ENCODE data around the gene DBNDD2.

DBNDD2 gene

GRCh38 chr20:45368221-45368980 lies 39.7 kb upstream of the DBNDD2 start:
- Histone ChIP-seq H3K27ac (ENCODE audit: extremely low read depth, low read depth, low read length) (no peak overlapping the region), H3K4me3 (ENCODE audit: low read depth, low read length) (no peak overlapping the region), H3K4me1 (ENCODE audit: control insufficient read depth, insufficient read depth, low read length) (no peaks in the 10 kb centered on the region; the same call in 1 of the 2 replicates), H3K36me3 (ENCODE audit: control insufficient read depth in 2 of 2, insufficient read depth in 1 of 2, low read length in 2 of 2) (peaks cover 0 to 40% of the 10 kb centered on the region in 2 experiments; a peak in 1 of 3 replicates), H3K9me3 (ENCODE audit: control insufficient read depth, insufficient read depth, low read depth, low read length) (no peaks in the 10 kb centered on the region)
- CTCF ChIA-PET: interaction anchor here (0.6 to 1.3 kb wide), 6 partner anchors 82 to 809 kb away, joined by 3 to 6 read pairs (median 3); partner anchors contain the start of gene WFDC9
- TF ChIP-seq ZNF350 (tag by site-specific recombination; IDR thresholded peaks at IDR 0.05) (no peak), GLIS2 (tag by site-specific recombination; IDR thresholded peaks at IDR 0.05) (no peak), ZNF157 (tag by site-specific recombination; IDR thresholded peaks at IDR 0.05) (no peak), ZNF629 (tag by site-specific recombination; IDR thresholded peaks at IDR 0.05) (no peak), ZNF596 (tag by site-specific recombination; IDR thresholded peaks at IDR 0.05) (no peak), ZNF148 (tag by site-specific recombination; IDR thresholded peaks at IDR 0.05; ENCODE audit: borderline replicate concordance) (no peak), ZEB2 (tag by site-specific recombination; IDR thresholded peaks at IDR 0.05) (no peak), ZNF785 (tag by site-specific recombination; IDR thresholded peaks at IDR 0.05) (no peak), EGR2 (tag by site-specific recombination; IDR thresholded peaks at IDR 0.05; ENCODE audit: low read depth) (no peak), ZNF354C (tag by site-specific recombination; IDR thresholded peaks at IDR 0.05; ENCODE audit: borderline replicate concordance, low read depth) (no peak), ZNF10 (tag by site-specific recombination; IDR thresholded peaks at IDR 0.05) (no peak), MZF1 (tag by site-specific recombination; IDR thresholded peaks at IDR 0.05; ENCODE audit: borderline replicate concordance) (no peak), ZSCAN30 (tag by site-specific recombination; IDR thresholded peaks at IDR 0.05) (no peak), ZNF132 (tag by site-specific recombination; IDR thresholded peaks at IDR 0.05; ENCODE audit: borderline replicate concordance) (no peak), ZSCAN5A (tag by site-specific recombination; IDR thresholded peaks at IDR 0.05) (no peak)
- POLR2A ChIA-PET: interaction anchor here (0.7 to 1.2 kb wide), 2 partner anchors 47 to 61 kb away, joined by 3 read pairs; no protein-coding TSS in a partner anchor

- ChIA-PET POLR2A (interaction anchor here (0.5 to 1.7 kb wide), 5 partner anchors 8 to 398 kb away, joined by 3 to 6 read pairs (median 3); partner anchors contain the start of gene SYS1), CTCF (interaction anchor here (0.5 to 3.4 kb wide), 8 partner anchors 10 to 1290 kb away, joined by 3 to 18 read pairs (median 3); no protein-coding TSS in a partner anchor)
- Histone ChIP-seq H3K9me3 (ENCODE audit: control insufficient read depth, insufficient read depth, low read depth, low read length) (no peaks in the 10 kb centered on the region), H3K4me3 (ENCODE audit: low read depth, low read length) (no peak overlapping the region), H3K27ac (ENCODE audit: extremely low read depth, low read depth, low read length) (no peak overlapping the region), H3K4me1 (ENCODE audit: control insufficient read depth, insufficient read depth, low read length) (no peaks in the 10 kb centered on the region), H3K36me3 (ENCODE audit: control insufficient read depth in 2 of 2, insufficient read depth in 1 of 2, low read length in 2 of 2) (peaks cover 0 to 37% of the 10 kb centered on the region in 2 experiments; a peak in 1 of 3 replicates)
- TF ChIP-seq KLF9 (tag by site-specific recombination; IDR thresholded peaks at IDR 0.05; ENCODE audit: low read depth) (no peak), ZNF362 (tag by site-specific recombination; IDR thresholded peaks at IDR 0.05) (no peak), ZNF426 (tag by site-specific recombination; IDR thresholded peaks at IDR 0.05) (no peak), SETDB1 (IDR thresholded peaks at IDR 0.05; ENCODE audit: insufficient read length, low read length) (no peak), ZBTB44 (tag by site-specific recombination; IDR thresholded peaks at IDR 0.05) (no peak), ZNF19 (tag by site-specific recombination; IDR thresholded peaks at IDR 0.05; ENCODE audit: low read depth) (no peak), ZBTB21 (tag by site-specific recombination; IDR thresholded peaks at IDR 0.05) (no peak), CTCF (tag by site-specific recombination; IDR thresholded peaks at IDR 0.05) (no peak), ZNF24 (tag by site-specific recombination; IDR thresholded peaks at IDR 0.05) (no peak), ZBTB48 (tag by site-specific recombination; IDR thresholded peaks at IDR 0.05) (no peak)
These were observed 37.4 kb upstream of the DBNDD2 start for GRCh38 chr20:45370571-45371160.

All from HEK293 (cell line).